ENCODE data around the gene DOC2B. TPM values are rescaled to one million over a fixed set of nuclear protein-coding genes. Genes with fewer than 3 reads are reported as not detected.
"Not testable (repeated sequence)": the region's sequence is repeated elsewhere in the genome, so short reads cannot be mapped to it uniquely, and the experiment has no call there.

Gene DOC2B
- total and polyA plus RNA-seq, 5 donors from 2014 or later, result not detected

GRCh38 chr17:200586-200985, 19.1 kb upstream of the DOC2B start:
- Mint-ChIP-seq H3K36me3 (no peaks in the 10 kb centered on the region), H3K27ac (no peak overlapping the region), H3K4me3 (no peak overlapping the region), H3K27me3 (peaks cover 22% of the 10 kb centered on the region), H3K9me3 (no peaks in the 10 kb centered on the region), H3K4me1 (no peaks in the 10 kb centered on the region)
- Histone ChIP-seq H3K36me3 (ENCODE audit: control insufficient read depth, insufficient read depth, low read length) (no peaks in the 10 kb centered on the region), H3K4me1 (ENCODE audit: control insufficient read depth, insufficient read depth, low read length, poor library complexity, severe bottlenecking) (no peaks in the 10 kb centered on the region), H3K27ac (ENCODE audit: insufficient read depth, low read length, poor library complexity, severe bottlenecking) (no peak overlapping the region), H3K9me3 (ENCODE audit: control insufficient read depth in 2 of 2, low read length in 2 of 2) (no peaks in the 10 kb centered on the region), H3K27me3 (ENCODE audit: control insufficient read depth, insufficient read depth, low read length) (peaks cover 3% of the 10 kb centered on the region), H3K4me3 (ENCODE audit: low read depth, low read length) (no peak overlapping the region)
- DNase-seq (no peak), ATAC-seq (ENCODE audit: low read depth in 2 of 2) (no peak)

GRCh38 chr17:199806-200545, 18.5 kb upstream of the DOC2B start:
- H3K4me3 ChIP-seq (ENCODE audit: low read depth, low read length), result no peak overlapping the region
- DNase-seq (no peak), ATAC-seq (ENCODE audit: low read depth in 2 of 2) (no peak)
- Mint-ChIP-seq H3K9me3 (no peaks in the 10 kb centered on the region), H3K4me3 (no peak overlapping the region), H3K36me3 (no peaks in the 10 kb centered on the region), H3K4me1 (no peaks in the 10 kb centered on the region), H3K27me3 (peaks cover 27% of the 10 kb centered on the region), H3K27ac (no peak overlapping the region)
- H3K4me1 ChIP-seq (ENCODE audit: control insufficient read depth, insufficient read depth, low read length, poor library complexity, severe bottlenecking), result no peaks in the 10 kb centered on the region
- H3K27ac ChIP-seq (ENCODE audit: insufficient read depth, low read length, poor library complexity, severe bottlenecking), result no peak overlapping the region
- no peaks in the 10 kb centered on the region for H3K9me3 ChIP-seq (ENCODE audit: control insufficient read depth in 2 of 2, low read length in 2 of 2)
- peaks cover 3% of the 10 kb centered on the region for H3K27me3 ChIP-seq (ENCODE audit: control insufficient read depth, insufficient read depth, low read length)
- H3K36me3 ChIP-seq (ENCODE audit: control insufficient read depth, insufficient read depth, low read length), result no peaks in the 10 kb centered on the region

- ATAC-seq (ENCODE audit: low read depth in 2 of 2) (no peak), DNase-seq (no peak)
- Mint-ChIP-seq H3K4me1 (no peaks in the 10 kb centered on the region), H3K27ac (no peak overlapping the region), H3K4me3 (no peak overlapping the region), H3K9me3 (no peaks in the 10 kb centered on the region), H3K27me3 (peaks cover 23% of the 10 kb centered on the region), H3K36me3 (no peaks in the 10 kb centered on the region)
- peaks cover 3% of the 10 kb centered on the region for H3K27me3 ChIP-seq (ENCODE audit: control insufficient read depth, insufficient read depth, low read length)
- H3K27ac ChIP-seq (ENCODE audit: insufficient read depth, low read length, poor library complexity, severe bottlenecking), result no peak overlapping the region
- H3K4me3 ChIP-seq (ENCODE audit: low read depth, low read length), result no peak overlapping the region
- no peaks in the 10 kb centered on the region for H3K9me3 ChIP-seq (ENCODE audit: control insufficient read depth in 2 of 2, low read length in 2 of 2)
- no peaks in the 10 kb centered on the region for H3K4me1 ChIP-seq (ENCODE audit: control insufficient read depth, insufficient read depth, low read length, poor library complexity, severe bottlenecking)
- H3K36me3 ChIP-seq (ENCODE audit: control insufficient read depth, insufficient read depth, low read length), result no peaks in the 10 kb centered on the region
Observed at GRCh38 chr17:199191-199604, 17.7 kb upstream of the DOC2B start.

DNA sequence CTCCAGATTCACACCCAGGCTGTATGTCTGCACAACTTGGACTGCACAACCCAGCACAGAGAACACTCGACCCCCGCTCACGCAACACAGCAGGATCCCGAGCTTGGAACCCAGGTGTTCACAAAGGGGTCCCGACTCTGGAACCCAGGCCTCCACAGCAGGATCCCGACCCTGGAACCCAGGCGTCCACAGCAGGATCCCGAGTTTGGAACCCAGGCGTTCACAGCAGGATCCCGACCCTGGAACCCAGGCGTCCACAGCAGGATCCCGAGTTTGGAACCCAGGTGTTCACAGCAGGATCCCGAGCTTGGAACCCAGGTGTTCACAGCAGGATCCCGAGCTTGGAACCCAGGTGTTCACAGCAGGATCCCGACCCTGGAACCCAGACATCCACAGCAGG, 16.8 kb upstream of the DOC2B start:
- not testable (repeated sequence) for H3K9me3 Mint-ChIP-seq; H3K36me3 ChIP-seq (ENCODE audit: control insufficient read depth, insufficient read depth, low read length); H3K27ac ChIP-seq (ENCODE audit: insufficient read depth, low read length, poor library complexity, severe bottlenecking); H3K4me1 Mint-ChIP-seq; ATAC-seq (ENCODE audit: low read depth in 2 of 2); H3K36me3 Mint-ChIP-seq; H3K4me3 Mint-ChIP-seq; H3K4me3 ChIP-seq (ENCODE audit: low read depth, low read length); H3K4me1 ChIP-seq (ENCODE audit: control insufficient read depth, insufficient read depth, low read length, poor library complexity, severe bottlenecking); DNase-seq; H3K9me3 ChIP-seq (ENCODE audit: control insufficient read depth in 2 of 2, low read length in 2 of 2); H3K27me3 ChIP-seq (ENCODE audit: control insufficient read depth, insufficient read depth, low read length); H3K27ac Mint-ChIP-seq
- H3K27me3 Mint-ChIP-seq, result peaks cover 23% of the 10 kb centered on the region

- no peak overlapping the region for H3K4me3 ChIP-seq (ENCODE audit: low read depth, low read length)
- Mint-ChIP-seq H3K4me1 (no peaks in the 10 kb centered on the region), H3K4me3 (no peak overlapping the region), H3K36me3 (no peaks in the 10 kb centered on the region), H3K27ac (no peak overlapping the region), H3K9me3 (peaks cover 0 to 2% (median 0%) of the 10 kb centered on the region in 7 donors), H3K27me3 (peaks cover 23% of the 10 kb centered on the region)
- peaks cover 3% of the 10 kb centered on the region for H3K27me3 ChIP-seq (ENCODE audit: control insufficient read depth, insufficient read depth, low read length)
- DNase-seq, result no peak
- no peaks in the 10 kb centered on the region for H3K36me3 ChIP-seq (ENCODE audit: control insufficient read depth, insufficient read depth, low read length)
- H3K4me1 ChIP-seq (ENCODE audit: control insufficient read depth, insufficient read depth, low read length, poor library complexity, severe bottlenecking), result no peaks in the 10 kb centered on the region
- H3K27ac ChIP-seq (ENCODE audit: insufficient read depth, low read length, poor library complexity, severe bottlenecking), result no peak overlapping the region
- no peak for ATAC-seq (ENCODE audit: low read depth in 2 of 2)
- no peaks in the 10 kb centered on the region for H3K9me3 ChIP-seq (ENCODE audit: control insufficient read depth in 2 of 2, low read length in 2 of 2)
Observed at GRCh38 chr17:197352-197751, 15.9 kb upstream of the DOC2B start.

GRCh38 chr17:194828-195602, 13.6 kb upstream of the DOC2B start:
- H3K4me1 Mint-ChIP-seq, result no peaks in the 10 kb centered on the region
- H3K36me3 Mint-ChIP-seq, result no peaks in the 10 kb centered on the region
- Histone ChIP-seq H3K27me3 (ENCODE audit: control insufficient read depth, insufficient read depth, low read length) (peaks cover 3% of the 10 kb centered on the region), H3K4me3 (ENCODE audit: low read depth, low read length) (no peak overlapping the region), H3K27ac (ENCODE audit: insufficient read depth, low read length, poor library complexity, severe bottlenecking) (no peak overlapping the region), H3K4me1 (ENCODE audit: control insufficient read depth, insufficient read depth, low read length, poor library complexity, severe bottlenecking) (no peaks in the 10 kb centered on the region), H3K9me3 (ENCODE audit: control insufficient read depth in 2 of 2, low read length in 2 of 2) (no peaks in the 10 kb centered on the region), H3K36me3 (ENCODE audit: control insufficient read depth, insufficient read depth, low read length) (no peaks in the 10 kb centered on the region)
- ATAC-seq (ENCODE audit: low read depth in 2 of 2) (no peak), DNase-seq (no peak)
- peaks cover 0 to 2% (median 0%) of the 10 kb centered on the region in 7 donors for H3K9me3 Mint-ChIP-seq
- H3K27ac Mint-ChIP-seq, result peak overlapping the region in 1 of 3 donors; percentile 48
- H3K27me3 Mint-ChIP-seq, result peaks cover 23% of the 10 kb centered on the region
- no peak overlapping the region for H3K4me3 Mint-ChIP-seq

- H3K36me3 Mint-ChIP-seq, result no peaks in the 10 kb centered on the region
- H3K9me3 Mint-ChIP-seq, result peaks cover 0 to 2% (median 0%) of the 10 kb centered on the region in 7 donors
- Histone ChIP-seq H3K9me3 (ENCODE audit: control insufficient read depth in 2 of 2, low read length in 2 of 2) (no peaks in the 10 kb centered on the region), H3K27me3 (ENCODE audit: control insufficient read depth, insufficient read depth, low read length) (peaks cover 3% of the 10 kb centered on the region), H3K4me1 (ENCODE audit: control insufficient read depth, insufficient read depth, low read length, poor library complexity, severe bottlenecking) (no peaks in the 10 kb centered on the region), H3K36me3 (ENCODE audit: control insufficient read depth, insufficient read depth, low read length) (no peaks in the 10 kb centered on the region), H3K4me3 (ENCODE audit: low read depth, low read length) (no peak overlapping the region), H3K27ac (ENCODE audit: insufficient read depth, low read length, poor library complexity, severe bottlenecking) (no peak overlapping the region)
- no peak overlapping the region for H3K27ac Mint-ChIP-seq
- H3K4me1 Mint-ChIP-seq, result no peaks in the 10 kb centered on the region
- peaks cover 19% of the 10 kb centered on the region for H3K27me3 Mint-ChIP-seq
- no peak overlapping the region for H3K4me3 Mint-ChIP-seq
- DNase-seq (no peak), ATAC-seq (ENCODE audit: low read depth in 2 of 2) (no peak)
Observed at GRCh38 chr17:193841-194806, 12.7 kb upstream of the DOC2B start.

All from CD4-positive, CD25-positive, alpha-beta regulatory T cell (primary cell).